Chondrocyte (in vitro differentiated cells): ENCODE data around the gene ENTPD2. TPM values are rescaled to one million over a fixed set of nuclear protein-coding genes. Genes with fewer than 3 reads are reported as not detected.

Experiments used
- DNase-seq: peaks from one replicate; pipeline ENCODE4 v3.0.0; 2021; ENCODE audit warnings: mixed read lengths, low spot score
- H3K27ac Mint-ChIP-seq: one replicate; pipeline ENCODE4 v1.8.0; 2021; ENCODE audit warnings: mild to moderate bottlenecking, moderate library complexity, mixed read lengths; ENCODE audit not compliant: unreplicated experiment
- H3K27me3 Mint-ChIP-seq: 2 replicates; pipeline ENCODE4 v1.8.0; 2021; ENCODE audit warnings: low read depth, mixed read lengths
- H3K36me3 Mint-ChIP-seq: 2 replicates; pipeline ENCODE4 v1.8.0; 2021; ENCODE audit warnings: low read depth, mixed read lengths
- H3K4me1 Mint-ChIP-seq: 2 replicates; pipeline ENCODE4 v1.8.0; 2021; ENCODE audit warnings: low read depth, mild to moderate bottlenecking, mixed read lengths
- H3K4me3 Mint-ChIP-seq: one replicate; pipeline ENCODE4 v1.8.0; 2021; ENCODE audit warnings: mild to moderate bottlenecking, moderate library complexity, mixed read lengths; ENCODE audit not compliant: unreplicated experiment
- H3K9me3 Mint-ChIP-seq: 2 replicates; pipeline ENCODE4 v1.8.0; 2021; ENCODE audit warnings: low read depth, mixed read lengths
- total RNA-seq: library from RNA; stranded (reverse); gene quantifications from 3 replicates; pipeline ENCODE4 v1.2.1, GENCODE V29; 2021
- TF ChIP-seq, protein P1 (sequence below): fragments of 200-600 bp; sonication (generic); IDR thresholded peaks from 2 replicates; pipeline ENCODE4 v1.5.0; 2021; ENCODE audit warnings: antibody characterized with exemption, mild to moderate bottlenecking, moderate library complexity

Gene ENTPD2
- total RNA-seq, 1 donor from 2014 or later: 0.15 TPM

DNA sequence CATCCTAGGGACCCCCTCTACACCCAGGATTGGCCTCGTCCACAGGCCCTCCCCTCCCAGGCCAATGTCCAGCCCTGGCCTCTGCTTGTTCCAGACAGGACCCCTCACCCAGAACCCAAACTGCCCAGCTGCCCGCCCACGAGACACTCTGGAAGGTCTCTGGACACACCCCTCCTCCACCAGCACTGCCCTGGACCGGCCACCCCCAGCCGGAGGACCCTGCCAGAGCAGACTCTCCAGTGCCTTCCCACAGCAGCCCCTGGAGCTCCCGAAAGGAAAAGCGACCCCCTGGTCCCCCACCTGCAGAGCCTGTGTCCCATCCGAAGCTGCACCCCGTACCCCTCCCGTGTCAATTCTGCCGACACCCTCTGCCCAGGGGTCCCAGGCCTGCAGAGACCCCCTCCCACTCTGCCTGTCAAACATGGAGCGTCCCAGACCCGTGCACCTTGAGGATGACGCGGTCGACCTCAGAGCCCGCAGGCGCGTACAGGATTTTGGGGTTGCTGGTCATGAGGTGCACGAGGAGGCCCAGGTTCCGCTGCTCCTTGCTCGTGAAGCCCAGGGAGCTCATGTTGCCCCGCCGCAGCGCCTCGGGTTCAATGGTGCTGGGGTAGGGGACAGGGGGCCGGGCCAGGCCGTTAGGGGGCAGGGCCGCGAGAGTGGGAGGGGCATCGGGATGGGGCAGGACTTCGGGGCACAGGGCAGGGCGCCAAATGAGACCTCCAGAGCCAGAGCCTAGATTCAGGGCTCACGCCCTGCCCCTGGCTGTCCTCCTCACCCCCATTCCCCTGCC lies 33.8 kb downstream of the ENTPD2 start:
- no peak for DNase-seq
- TF ChIP-seq, protein P1, sequence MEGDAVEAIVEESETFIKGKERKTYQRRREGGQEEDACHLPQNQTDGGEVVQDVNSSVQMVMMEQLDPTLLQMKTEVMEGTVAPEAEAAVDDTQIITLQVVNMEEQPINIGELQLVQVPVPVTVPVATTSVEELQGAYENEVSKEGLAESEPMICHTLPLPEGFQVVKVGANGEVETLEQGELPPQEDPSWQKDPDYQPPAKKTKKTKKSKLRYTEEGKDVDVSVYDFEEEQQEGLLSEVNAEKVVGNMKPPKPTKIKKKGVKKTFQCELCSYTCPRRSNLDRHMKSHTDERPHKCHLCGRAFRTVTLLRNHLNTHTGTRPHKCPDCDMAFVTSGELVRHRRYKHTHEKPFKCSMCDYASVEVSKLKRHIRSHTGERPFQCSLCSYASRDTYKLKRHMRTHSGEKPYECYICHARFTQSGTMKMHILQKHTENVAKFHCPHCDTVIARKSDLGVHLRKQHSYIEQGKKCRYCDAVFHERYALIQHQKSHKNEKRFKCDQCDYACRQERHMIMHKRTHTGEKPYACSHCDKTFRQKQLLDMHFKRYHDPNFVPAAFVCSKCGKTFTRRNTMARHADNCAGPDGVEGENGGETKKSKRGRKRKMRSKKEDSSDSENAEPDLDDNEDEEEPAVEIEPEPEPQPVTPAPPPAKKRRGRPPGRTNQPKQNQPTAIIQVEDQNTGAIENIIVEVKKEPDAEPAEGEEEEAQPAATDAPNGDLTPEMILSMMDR: no peak
- Mint-ChIP-seq H3K4me3 (no peak overlapping the region), H3K4me1 (no peaks in the 10 kb centered on the region), H3K9me3 (no peaks in the 10 kb centered on the region), H3K36me3 (peaks cover 9% of the 10 kb centered on the region), H3K27me3 (no peaks in the 10 kb centered on the region), H3K27ac (no peak overlapping the region)

DNA sequence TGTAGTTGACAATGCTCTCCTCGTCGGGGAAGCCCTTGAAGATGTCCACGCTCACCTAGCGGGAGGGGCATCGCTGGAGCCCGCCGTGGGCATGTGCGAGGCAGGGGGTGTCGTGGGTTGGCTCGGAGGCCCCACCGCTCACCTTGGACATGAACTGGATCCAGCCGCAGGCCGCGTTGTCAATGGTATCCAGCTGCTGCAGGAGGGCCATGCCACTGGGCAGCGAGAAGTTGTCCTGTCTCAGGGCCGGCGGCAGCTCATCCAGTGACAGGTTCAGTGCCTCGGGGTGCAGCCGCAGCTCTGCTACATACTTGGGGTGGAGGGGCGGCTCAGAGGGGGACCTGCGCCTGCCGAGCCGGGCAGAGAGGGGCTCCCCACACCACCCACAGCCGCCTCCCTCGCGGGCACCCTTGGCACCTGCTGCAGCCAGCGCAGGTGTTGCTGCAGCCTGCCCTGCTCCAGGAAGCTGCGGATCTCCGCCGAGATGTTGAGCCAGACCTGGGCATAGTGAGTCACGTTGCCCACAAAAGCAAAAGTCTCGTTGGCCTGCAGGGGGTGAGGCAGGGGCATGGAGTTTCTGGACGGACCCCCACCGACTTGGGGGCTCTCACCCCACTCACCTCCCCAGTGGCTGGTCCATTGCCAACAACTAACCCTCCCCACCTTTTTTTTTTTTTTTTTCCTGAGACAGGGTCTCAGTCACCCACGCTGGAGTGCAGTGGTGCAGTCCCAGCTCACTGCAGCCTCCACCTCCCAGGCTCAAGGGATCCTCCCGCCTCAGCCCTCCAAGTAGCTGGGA lies 34.9 kb downstream of the ENTPD2 start:
- TF ChIP-seq, protein P1: no peak
- no peaks in the 10 kb centered on the region for H3K9me3 Mint-ChIP-seq
- H3K36me3 Mint-ChIP-seq: peaks cover 9% of the 10 kb centered on the region
- H3K4me3 Mint-ChIP-seq: no peak overlapping the region
- H3K4me1 Mint-ChIP-seq: no peaks in the 10 kb centered on the region
- no peaks in the 10 kb centered on the region for H3K27me3 Mint-ChIP-seq
- H3K27ac Mint-ChIP-seq: no peak overlapping the region
- no peak for DNase-seq

DNA sequence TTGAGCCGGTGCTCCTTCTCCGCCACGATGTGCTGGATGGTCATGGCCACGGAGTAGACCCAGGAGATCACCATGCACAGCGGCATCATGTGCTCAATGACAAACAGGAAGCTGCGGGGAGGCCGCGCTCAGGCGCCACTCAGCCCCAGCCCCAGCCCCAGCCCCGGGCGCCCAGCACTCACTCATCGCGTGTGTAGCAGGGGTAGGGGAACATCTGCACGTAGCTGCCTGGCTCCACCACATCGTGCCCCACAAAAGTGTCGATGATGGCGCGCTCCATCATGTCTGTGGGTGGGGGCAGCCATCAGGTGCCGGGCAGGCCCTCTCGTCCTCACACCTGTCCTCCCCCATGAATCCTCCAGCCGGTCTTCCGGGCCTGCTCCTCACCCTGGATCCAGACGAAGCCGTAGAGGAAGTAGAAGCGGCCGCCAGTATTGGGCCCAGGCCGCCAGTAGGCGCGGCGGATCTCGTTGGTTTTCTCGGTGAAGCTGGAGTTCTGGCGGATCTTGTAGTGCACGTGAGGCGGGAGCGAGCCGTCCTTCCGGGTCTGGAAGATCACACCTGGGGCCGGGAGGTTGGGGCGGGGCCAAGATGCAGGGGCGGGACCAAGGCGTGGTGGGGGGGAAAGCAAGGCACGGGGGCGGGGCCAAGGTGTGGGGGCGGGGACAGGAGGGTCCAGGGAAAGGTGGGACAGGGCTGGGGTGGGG lies 35.9 kb downstream of the ENTPD2 start:
- Mint-ChIP-seq H3K36me3 (peaks cover 9% of the 10 kb centered on the region), H3K27ac (no peak overlapping the region), H3K4me3 (no peak overlapping the region), H3K27me3 (no peaks in the 10 kb centered on the region), H3K9me3 (no peaks in the 10 kb centered on the region), H3K4me1 (no peaks in the 10 kb centered on the region)
- DNase-seq: no peak
- TF ChIP-seq, protein P1: no peak

DNA sequence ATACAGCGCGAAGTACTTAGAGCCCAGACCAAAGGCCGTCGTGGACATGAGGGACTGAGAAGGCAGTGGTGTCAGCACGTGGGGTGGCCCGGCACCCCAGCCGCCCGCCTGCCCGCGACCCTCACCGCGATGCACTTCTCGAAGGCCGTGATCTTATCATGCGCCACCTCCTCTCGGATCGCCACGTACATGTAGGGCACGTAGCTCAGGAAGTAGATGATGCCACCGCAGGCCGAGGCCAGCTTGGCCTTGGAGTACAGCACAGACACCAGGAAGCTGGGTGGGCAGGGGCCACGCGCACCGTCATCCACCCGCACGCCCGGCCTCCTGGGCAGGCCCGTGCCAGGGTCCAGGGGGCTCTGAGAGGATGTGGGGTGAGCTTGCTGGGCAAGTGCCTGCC lies 36.8 kb downstream of the ENTPD2 start:
- no peak for DNase-seq
- H3K36me3 Mint-ChIP-seq: peaks cover 11% of the 10 kb centered on the region

More for the DNA sequence above, 36.8 kb downstream of the ENTPD2 start:
- Mint-ChIP-seq H3K27me3 (no peaks in the 10 kb centered on the region), H3K9me3 (no peaks in the 10 kb centered on the region), H3K4me1 (no peaks in the 10 kb centered on the region), H3K4me3 (no peak overlapping the region), H3K27ac (no peak overlapping the region)
- TF ChIP-seq, protein P1: no peak
